Smooth muscle cell (in vitro differentiated cells): ENCODE measurements around the gene MEN1. TPM values are rescaled to one million over a fixed set of nuclear protein-coding genes. Genes with fewer than 3 reads are reported as not detected.

Source experiments
- DNase-seq: peaks from one replicate; lab custom pipeline; 2025; ENCODE audit not compliant: unreplicated experiment; lab: John Stamatoyannopoulos, UW
- H2AFZ ChIP-seq: fragments of 200-600 bp; sonication (generic); 2 replicates; pipeline ENCODE4 v1.6.0; 2016; ENCODE audit warnings: antibody characterized with exemption, low read depth, mild to moderate bottlenecking
- H3F3A ChIP-seq: fragments of 200-600 bp; sonication (generic); 2 replicates; pipeline ENCODE4 v1.6.0; 2017; ENCODE audit warnings: antibody characterized with exemption, low read depth
- H3K27ac ChIP-seq: fragments of 200-600 bp; sonication (generic); 2 replicates; pipeline ENCODE4 v1.5.1; 2016; ENCODE audit warnings: low read depth, mild to moderate bottlenecking
- H3K27me3 ChIP-seq: fragments of 200-600 bp; sonication (generic); 2 replicates; pipeline ENCODE4 v1.6.1; 2016; ENCODE audit warnings: low read depth, mild to moderate bottlenecking
- H3K36me3 ChIP-seq: fragments of 200-600 bp; sonication (generic); 2 replicates; pipeline ENCODE4 v1.5.1; 2016; ENCODE audit warnings: low read depth
- H3K4me1 ChIP-seq: fragments of 200-600 bp; sonication (generic); 2 replicates; pipeline ENCODE4 v1.5.1; 2016; ENCODE audit warnings: low read depth
- H3K4me2 ChIP-seq: fragments of 200-600 bp; sonication (generic); 2 replicates; pipeline ENCODE4 v1.6.0; 2016; ENCODE audit warnings: mild to moderate bottlenecking
- H3K4me3 ChIP-seq: fragments of 200-600 bp; sonication (generic); 2 replicates; pipeline ENCODE4 v1.5.1; 2016; ENCODE audit warnings: mild to moderate bottlenecking
- H3K79me2 ChIP-seq: fragments of 200-600 bp; sonication (generic); 2 replicates; pipeline ENCODE4 v1.6.0; 2016; ENCODE audit warnings: low read depth, mild to moderate bottlenecking
- H3K9ac ChIP-seq: fragments of 200-600 bp; sonication (generic); 2 replicates; pipeline ENCODE4 v1.6.0; 2016; ENCODE audit warnings: low read depth
- H3K9me3 ChIP-seq: fragments of 200-600 bp; sonication (generic); replicated peaks from 2 replicates; pipeline ENCODE4 v1.5.1; 2016; ENCODE audit warnings: low read depth
- H4K20me1 ChIP-seq: fragments of 200-600 bp; sonication (generic); 2 replicates; pipeline ENCODE4 v1.6.0; 2016; ENCODE audit warnings: low read depth
- CTCF ChIP-seq: fragments of 200-600 bp; sonication (generic); IDR thresholded peaks from 2 replicates; pipeline ENCODE4 v1.5.1; 2017; ENCODE audit warnings: borderline replicate concordance, mild to moderate bottlenecking, antibody characterized with exemption; ENCODE audit not compliant: insufficient read depth, poor library complexity, severe bottlenecking
- WGBS: methylation state at CpG from one replicate; pipeline ENCODE4 v1.1.7; 2016; ENCODE audit warnings: low lambda C conversion rate; 5-methylcytosine and 5-hydroxymethylcytosine counted together
- polyA plus RNA-seq: library from polyadenylated mRNA; unstranded; fragments of >200 nt; fragmentation: Nextera tagmentation; extraction: Ambion mirVana; gene quantifications from 2 replicates; pipeline ENCODE4 v1.2.1, GENCODE V29; 2016
- total RNA-seq: library from RNA; depleted of rRNA; stranded (reverse); fragments of >200 nt; gene quantifications from 2 replicates; pipeline ENCODE4 v1.2.3, GENCODE V29; 2014

The MEN1 gene
- total and polyA plus RNA-seq, 2 experiments from 2014 or later = 11.6 to 37.3 TPM

GRCh38 chr11:64838600-64839334 is 28.4 kb upstream of the MEN1 start:
- Histone ChIP-seq H3K4me2 (no peak overlapping the region), H3K27me3 (no peaks in the 10 kb centered on the region), H3K27ac (no peak overlapping the region), H3K4me3 (no peak overlapping the region), H3K9ac (no peak overlapping the region), H3F3A (no peaks in the 10 kb centered on the region), H3K36me3 (no peaks in the 10 kb centered on the region), H3K9me3 (no peaks in the 10 kb centered on the region), H3K4me1 (peaks cover 12% of the 10 kb centered on the region), H3K79me2 (no peaks in the 10 kb centered on the region), H2AFZ (no peak overlapping the region), H4K20me1 (no peaks in the 10 kb centered on the region)
- DNase-seq = no peak
- TF ChIP-seq CTCF = no peak
- 96% methylated on average over 24 of the region's 28 CpGs for WGBS

- H3K27me3 ChIP-seq = no peaks in the 10 kb centered on the region
- H3K9me3 ChIP-seq = no peaks in the 10 kb centered on the region
- TF ChIP-seq CTCF = no peak
- no peak overlapping the region for H3K27ac ChIP-seq
- H3K4me2 ChIP-seq = no peak overlapping the region
- no peaks in the 10 kb centered on the region for H3K36me3 ChIP-seq
- no peak overlapping the region for H3K9ac ChIP-seq
- peaks cover 7% of the 10 kb centered on the region for H3K4me1 ChIP-seq
- DNase-seq = no peak
- no peaks in the 10 kb centered on the region for H3K79me2 ChIP-seq
- WGBS = over 99% methylated on average over 10 of the region's 10 CpGs
- no peaks in the 10 kb centered on the region for H3F3A ChIP-seq
- no peak overlapping the region for H3K4me3 ChIP-seq
- no peaks in the 10 kb centered on the region for H4K20me1 ChIP-seq
- H2AFZ ChIP-seq = no peak overlapping the region
These were observed 27.6 kb upstream of the MEN1 start for GRCh38 chr11:64837887-64838351.

- no peak overlapping the region for H3K4me3 ChIP-seq
These were observed 26.2 kb upstream of the MEN1 start for GRCh38 chr11:64836448-64837072.

More at GRCh38 chr11:64836448-64837072, 26.2 kb upstream of the MEN1 start:
- Histone ChIP-seq H2AFZ (no peak overlapping the region), H3K36me3 (no peaks in the 10 kb centered on the region), H3K9ac (no peak overlapping the region), H3K27me3 (no peaks in the 10 kb centered on the region), H4K20me1 (no peaks in the 10 kb centered on the region), H3F3A (no peaks in the 10 kb centered on the region), H3K27ac (no peak overlapping the region), H3K79me2 (no peaks in the 10 kb centered on the region), H3K4me2 (no peak overlapping the region), H3K4me1 (no peaks in the 10 kb centered on the region), H3K9me3 (no peaks in the 10 kb centered on the region)
- WGBS = 98% methylated on average over 11 of the region's 16 CpGs
- DNase-seq = no peak
- no peak for TF ChIP-seq CTCF
